Measurements from ENCODE around the gene LMF1.
"Not testable (repeated sequence)": the region's sequence is repeated elsewhere in the genome, so short reads cannot be mapped to it uniquely, and the experiment has no call there.

The LMF1 gene

DNA sequence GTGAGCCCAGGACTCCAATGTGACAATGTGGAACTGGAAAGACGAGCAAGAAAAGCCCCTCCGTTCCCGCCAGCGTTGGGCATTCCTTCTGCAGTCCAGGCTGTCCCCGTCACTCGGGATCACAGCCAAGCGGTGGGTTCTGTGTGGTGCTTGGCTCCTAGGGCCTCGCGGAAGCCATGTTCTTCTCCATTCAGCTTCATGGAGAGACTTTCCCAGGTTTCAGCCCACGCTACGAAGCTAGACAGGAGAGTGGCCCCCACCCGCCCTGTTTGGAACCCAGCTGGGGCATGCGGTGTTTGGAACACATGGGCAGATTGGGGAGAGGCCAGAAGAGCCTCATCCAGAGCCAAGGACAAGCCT lies 5.8 kb downstream of the LMF1 start:
- TF ChIP-seq, protein P1, sequence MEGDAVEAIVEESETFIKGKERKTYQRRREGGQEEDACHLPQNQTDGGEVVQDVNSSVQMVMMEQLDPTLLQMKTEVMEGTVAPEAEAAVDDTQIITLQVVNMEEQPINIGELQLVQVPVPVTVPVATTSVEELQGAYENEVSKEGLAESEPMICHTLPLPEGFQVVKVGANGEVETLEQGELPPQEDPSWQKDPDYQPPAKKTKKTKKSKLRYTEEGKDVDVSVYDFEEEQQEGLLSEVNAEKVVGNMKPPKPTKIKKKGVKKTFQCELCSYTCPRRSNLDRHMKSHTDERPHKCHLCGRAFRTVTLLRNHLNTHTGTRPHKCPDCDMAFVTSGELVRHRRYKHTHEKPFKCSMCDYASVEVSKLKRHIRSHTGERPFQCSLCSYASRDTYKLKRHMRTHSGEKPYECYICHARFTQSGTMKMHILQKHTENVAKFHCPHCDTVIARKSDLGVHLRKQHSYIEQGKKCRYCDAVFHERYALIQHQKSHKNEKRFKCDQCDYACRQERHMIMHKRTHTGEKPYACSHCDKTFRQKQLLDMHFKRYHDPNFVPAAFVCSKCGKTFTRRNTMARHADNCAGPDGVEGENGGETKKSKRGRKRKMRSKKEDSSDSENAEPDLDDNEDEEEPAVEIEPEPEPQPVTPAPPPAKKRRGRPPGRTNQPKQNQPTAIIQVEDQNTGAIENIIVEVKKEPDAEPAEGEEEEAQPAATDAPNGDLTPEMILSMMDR (IDR thresholded peaks at IDR 0.05; ENCODE audit: extremely low read depth, missing control alignments), result no peak
- DNase-seq (ENCODE audit: low spot score), result no peak

DNA sequence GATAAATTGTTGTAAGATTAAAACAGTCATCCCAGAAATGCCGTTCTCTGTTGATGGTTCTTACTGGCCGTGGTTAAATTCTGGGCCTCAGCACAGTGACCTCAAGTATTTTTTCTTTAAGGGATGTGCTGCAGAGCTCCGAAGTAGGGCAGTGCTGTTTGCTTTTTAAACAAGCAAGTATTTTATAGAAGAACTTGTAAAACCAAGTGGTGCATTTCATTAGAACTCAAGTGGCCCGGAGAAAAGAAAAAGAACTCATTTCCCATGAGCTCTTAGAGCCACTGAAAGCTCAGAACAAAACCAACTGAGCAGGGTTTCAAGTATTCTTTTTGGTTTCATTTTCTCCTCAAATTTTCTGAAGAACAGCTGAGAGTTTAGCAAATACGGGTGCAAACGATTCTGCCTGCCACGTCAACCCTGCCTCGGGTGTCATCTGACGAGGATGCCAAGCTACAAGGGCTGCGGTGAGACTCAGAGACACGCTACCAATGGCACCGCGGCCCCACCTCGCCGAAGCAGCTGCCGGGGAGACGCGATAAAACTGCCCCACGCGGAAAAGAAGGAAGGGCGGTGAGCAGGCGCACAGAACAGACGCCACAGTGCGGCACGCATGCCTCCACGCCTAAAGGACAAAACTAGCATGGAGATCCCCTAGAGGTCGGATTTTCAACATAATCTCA lies 6.3 kb downstream of the LMF1 start:
- TF ChIP-seq, protein P1 (IDR thresholded peaks at IDR 0.05; ENCODE audit: extremely low read depth, missing control alignments), result no peak
- no peak for DNase-seq (ENCODE audit: low spot score)

DNA sequence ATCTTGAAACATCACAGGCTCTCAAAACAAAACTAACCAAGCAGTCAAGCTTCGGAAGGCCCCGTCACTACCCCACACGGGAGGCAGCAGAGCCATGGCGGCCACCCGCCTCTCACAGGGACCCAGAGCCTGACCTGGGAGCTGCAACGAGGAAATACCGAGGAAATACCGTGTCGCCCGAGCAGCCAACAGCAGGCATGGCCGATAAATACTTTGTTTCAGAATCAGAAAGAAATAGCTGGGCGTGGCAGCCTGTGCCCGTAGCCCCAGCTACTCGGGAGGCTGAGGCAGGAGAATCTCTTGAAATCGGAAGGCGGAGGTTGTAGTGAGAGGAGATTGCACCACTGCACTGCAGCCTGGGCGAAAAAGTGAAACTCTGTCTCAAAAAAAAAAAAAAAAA lies 6.9 kb downstream of the LMF1 start:
- TF ChIP-seq, protein P1 (IDR thresholded peaks at IDR 0.05; ENCODE audit: extremely low read depth, missing control alignments), result no peak

DNA sequence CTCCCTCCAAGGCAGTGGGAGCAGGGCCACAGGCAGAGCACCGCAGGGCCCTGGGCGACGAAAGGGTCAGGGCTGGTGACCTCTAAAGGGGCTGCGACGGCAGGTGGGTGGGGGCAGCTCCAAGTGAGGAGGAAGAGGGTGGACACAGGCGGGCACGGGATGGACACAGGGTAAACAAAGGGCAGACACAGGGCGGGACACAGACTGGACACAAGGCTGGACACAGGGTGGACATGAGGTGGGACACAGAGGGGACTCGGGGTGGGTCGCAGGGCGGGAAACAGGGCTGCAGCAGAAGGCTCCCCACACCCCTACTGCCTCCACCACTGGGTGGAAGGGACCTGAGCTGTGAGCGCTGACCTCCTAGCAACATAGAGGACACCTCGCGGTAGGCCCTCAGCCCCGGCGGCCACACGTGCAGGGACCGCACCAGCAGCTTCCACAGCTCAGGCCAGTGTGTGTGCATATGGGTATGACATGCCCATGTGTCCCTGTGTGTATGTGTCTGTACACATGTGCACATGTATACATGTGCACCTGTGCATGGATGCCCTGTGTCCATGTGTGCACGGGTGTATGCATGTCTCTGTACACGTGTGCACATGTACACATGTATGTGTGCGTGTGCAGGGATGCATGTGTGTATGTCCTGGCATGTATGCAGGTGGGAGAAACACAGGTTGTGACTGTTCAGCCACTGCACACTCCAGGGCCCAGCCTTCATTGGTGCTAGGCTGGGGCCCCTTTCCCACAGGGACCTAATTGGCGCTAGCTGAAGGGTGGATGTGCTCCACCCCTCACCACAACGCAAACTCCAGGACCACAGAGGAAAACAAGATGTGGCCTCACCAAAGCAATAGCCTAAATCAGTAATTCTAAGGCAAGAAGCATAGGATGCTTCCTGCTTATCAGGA lies 7.6 kb downstream of the LMF1 start:
- TF ChIP-seq, protein P1 (IDR thresholded peaks at IDR 0.05; ENCODE audit: extremely low read depth, missing control alignments), result no peak
- no peak for DNase-seq (ENCODE audit: low spot score)

More for the DNA sequence above, 6.9 kb downstream of the LMF1 start:
- no peak for DNase-seq (ENCODE audit: low spot score)

DNA sequence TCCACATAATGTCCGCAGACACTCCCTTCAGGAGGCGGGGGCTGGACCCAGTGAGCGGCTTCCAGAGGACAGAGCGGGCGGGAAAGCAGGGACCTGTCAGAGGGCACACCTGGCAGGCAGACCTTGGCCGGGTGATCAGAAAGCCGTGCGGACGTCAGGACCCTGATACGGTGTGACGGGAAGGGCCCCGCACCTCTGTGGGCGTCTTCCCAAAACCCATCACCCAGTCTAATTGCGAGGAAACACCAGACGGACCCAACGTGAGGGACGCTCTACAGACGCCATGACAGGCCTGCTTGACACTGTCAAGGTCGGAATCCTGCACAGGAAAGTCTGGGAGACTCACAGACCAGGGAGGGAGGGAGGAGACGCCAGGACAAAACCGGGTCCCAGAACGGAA lies 8.4 kb downstream of the LMF1 start:
- no peak for DNase-seq (ENCODE audit: low spot score)
- TF ChIP-seq, protein P1 (IDR thresholded peaks at IDR 0.05; ENCODE audit: extremely low read depth, missing control alignments), result no peak

DNA sequence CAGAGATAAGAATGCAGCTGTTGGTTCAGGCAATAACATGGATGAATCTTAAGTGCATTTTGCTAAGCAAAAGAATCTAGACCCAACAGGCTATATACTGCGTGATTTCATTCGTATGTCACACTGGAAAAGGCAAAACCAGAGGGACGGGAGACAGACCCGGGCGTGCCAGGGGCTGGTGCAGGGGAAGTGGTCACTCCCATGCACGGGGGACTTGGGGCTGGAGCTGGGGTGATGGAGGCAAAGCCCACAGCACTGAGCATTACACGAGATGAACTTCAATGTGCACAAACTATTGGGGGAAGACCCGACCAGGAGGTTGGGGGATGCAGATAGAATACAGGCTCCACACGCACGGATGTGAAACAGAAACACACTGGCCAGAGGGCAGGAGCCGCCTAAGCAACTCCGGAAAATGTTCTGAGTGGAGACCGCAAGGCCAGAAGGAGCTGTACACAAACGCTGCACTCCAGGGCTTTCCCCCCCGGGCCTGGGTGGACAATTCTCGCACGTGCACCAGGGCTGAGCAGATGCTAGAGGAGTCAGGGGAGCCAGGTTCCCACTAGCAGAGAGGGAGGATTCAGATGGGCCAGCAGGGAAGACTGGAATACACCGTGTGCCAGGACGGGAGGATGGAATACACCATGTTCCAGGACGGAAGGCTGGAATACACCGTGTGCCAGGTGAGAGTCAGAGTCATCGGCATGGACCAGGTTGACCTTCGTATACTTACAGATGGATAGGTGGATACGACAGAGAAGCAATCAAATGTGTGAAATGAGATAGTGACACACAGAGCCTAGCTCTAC lies 11.3 kb downstream of the LMF1 start:
- DNase-seq (ENCODE audit: low spot score), result no peak
- TF ChIP-seq, protein P1 (IDR thresholded peaks at IDR 0.05; ENCODE audit: extremely low read depth, missing control alignments), result no peak

DNA sequence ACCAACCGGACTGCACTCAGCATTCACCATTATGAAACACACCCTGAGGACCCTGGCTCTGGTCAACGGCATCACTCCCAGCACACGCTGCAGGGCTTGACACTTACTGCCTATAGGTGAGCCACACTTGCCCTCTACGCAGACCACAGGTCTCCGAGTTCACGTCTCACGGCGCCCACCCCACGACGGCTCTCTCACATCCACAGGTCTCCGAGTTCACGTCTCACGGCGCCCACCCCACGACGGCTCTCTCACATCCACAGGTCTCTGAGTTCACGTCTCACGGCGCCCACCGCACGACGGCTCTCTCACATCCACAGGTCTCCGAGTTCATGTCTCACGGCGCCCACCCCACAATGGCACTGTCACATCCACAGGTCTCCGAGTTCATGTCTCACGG lies 15.0 kb downstream of the LMF1 start:
- not testable (repeated sequence) for DNase-seq (ENCODE audit: low spot score)

DNA sequence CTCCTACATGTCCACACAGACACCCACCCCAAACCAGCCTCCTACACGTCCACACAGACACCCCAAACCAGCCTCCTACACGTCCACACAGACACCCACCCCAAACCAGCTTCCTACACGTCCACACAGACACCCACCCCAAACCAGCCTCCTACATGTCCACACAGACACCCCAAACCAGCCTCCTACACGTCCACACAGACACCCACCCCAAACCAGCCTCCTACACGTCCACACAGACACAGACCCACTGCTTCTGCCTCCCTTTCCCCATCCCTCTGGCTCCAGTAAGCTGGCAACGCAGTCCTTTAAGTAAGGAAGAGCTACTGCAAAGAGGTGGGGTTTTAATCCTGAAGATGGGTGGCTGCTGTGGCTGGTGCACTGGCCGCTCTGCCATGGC lies 17.0 kb downstream of the LMF1 start:
- not testable (repeated sequence) for DNase-seq (ENCODE audit: low spot score)
